ENCODE measurements around the gene WNT11. TPM values are rescaled to one million over a fixed set of nuclear protein-coding genes. Genes with fewer than 3 reads are reported as not detected.

The WNT11 gene
- total RNA-seq, 1 experiment from 2014 or later = 0.40 TPM

DNA sequence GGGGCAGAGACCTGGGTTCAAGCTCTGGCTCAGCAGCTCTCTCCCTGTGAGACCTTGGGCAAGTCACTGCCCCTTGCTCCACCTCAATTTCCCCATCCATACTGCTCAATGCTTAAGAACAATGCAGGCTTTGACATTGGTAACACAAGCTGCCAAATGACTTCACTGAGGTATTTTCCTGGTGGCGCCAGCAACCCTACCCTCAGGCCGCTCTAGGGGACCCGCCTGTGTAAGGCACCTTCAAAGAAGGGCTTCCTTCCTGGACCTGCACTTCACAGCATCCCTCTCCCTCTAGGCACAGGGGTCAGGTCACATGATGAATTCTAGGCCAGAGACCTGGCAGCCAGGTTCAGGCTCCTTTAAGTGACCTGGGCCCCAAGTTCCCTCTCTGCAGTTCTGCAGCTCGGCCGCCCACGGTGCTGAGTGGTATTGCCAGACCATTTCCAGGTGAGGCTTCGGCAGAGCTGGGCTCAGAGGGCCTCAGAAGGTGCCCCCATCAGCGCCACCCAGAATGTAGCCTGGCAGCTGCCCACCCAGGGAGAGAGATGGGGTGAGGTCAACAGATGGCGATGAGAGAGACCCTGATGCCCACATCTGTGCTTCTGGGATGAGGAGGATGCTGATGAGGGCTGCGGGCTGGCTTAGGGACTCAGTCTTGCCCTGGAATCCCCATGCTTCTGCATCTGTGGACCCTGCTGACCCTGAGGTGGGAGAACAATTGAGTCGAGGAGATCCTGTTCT lies 4.5 kb downstream of the WNT11 start:
- Histone ChIP-seq H2AFZ (ENCODE audit: low read length) (no peak overlapping the region), H3K4me2 (ENCODE audit: low read length) (no peak overlapping the region), H3K27ac (ENCODE audit: low read length) (no peak overlapping the region), H3K27me3 (ENCODE audit: low read length) (peaks cover 17% of the 10 kb centered on the region), H3F3A (ENCODE audit: low read length, unreplicated experiment) (no peaks in the 10 kb centered on the region), H3K79me2 (ENCODE audit: low read length) (no peaks in the 10 kb centered on the region), H3K4me1 (ENCODE audit: insufficient read depth, low read length) (peaks cover 9% of the 10 kb centered on the region), H3K4me3 (ENCODE audit: low read length) (no peak overlapping the region), H3K9me2 (replicated peaks; ENCODE audit: low read length) (no peaks in the 10 kb centered on the region), H3K9ac (ENCODE audit: low read length) (no peak overlapping the region), H3K36me3 (ENCODE audit: low read depth, low read length) (no peaks in the 10 kb centered on the region), H3K9me3 (ENCODE audit: low read length) (no peaks in the 10 kb centered on the region), H4K20me1 (ENCODE audit: low read length) (no peaks in the 10 kb centered on the region)
- DNase-seq = peak; percentile 8
- no TSS peak for BruUV-seq (replicated peaks)
- ChIA-PET CTCF (no interaction called here), POLR2A (ENCODE audit: unreplicated experiment) (no interaction called here)
- TF ChIP-seq EZH2phosphoT487 (IDR thresholded peaks at IDR 0.05; ENCODE audit: borderline replicate concordance, low read length) (no peak), CTCF (conservative IDR thresholded peaks at IDR 0.05; ENCODE audit: low read depth, low read length) (no peak), EZH2 (IDR thresholded peaks at IDR 0.05; ENCODE audit: low read length, unreplicated experiment) (no peak)
- intact Hi-C loops (cut with micrococcal nuclease) = no loop called here
- ATAC-seq = no peak

DNA sequence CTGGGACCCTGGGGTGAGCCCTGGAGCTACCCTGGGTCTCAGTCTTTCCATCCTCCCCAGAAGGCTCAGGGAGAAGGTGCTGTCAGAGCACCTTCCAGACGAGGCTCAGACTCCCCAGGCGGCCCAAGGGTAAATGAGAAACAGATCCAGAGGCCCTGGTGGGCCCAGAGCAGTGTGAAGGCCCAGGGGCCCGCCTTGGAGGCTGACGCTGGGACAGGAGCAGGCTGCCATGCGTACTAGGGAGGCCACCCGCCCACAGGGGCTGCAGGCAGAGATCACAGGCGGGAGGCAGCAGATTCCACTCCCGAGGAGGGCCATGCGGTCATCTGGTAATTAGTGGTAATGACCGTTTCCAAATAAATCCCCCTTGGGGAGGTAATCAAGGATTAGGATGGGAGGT lies 5.2 kb downstream of the WNT11 start:
- Histone ChIP-seq H3K4me1 (ENCODE audit: insufficient read depth, low read length) (peaks cover 3% of the 10 kb centered on the region; the same call in 1 of the 2 replicates), H3K79me2 (ENCODE audit: low read length) (no peaks in the 10 kb centered on the region), H2AFZ (ENCODE audit: low read length) (no peak overlapping the region), H3K4me3 (ENCODE audit: low read length) (no peak overlapping the region), H4K20me1 (ENCODE audit: low read length) (no peaks in the 10 kb centered on the region), H3K9me3 (ENCODE audit: low read length) (no peaks in the 10 kb centered on the region), H3K27ac (ENCODE audit: low read length) (no peak overlapping the region), H3K36me3 (ENCODE audit: low read depth, low read length) (no peaks in the 10 kb centered on the region), H3K9me2 (replicated peaks; ENCODE audit: low read length) (no peaks in the 10 kb centered on the region), H3K27me3 (ENCODE audit: low read length) (peaks cover 10% of the 10 kb centered on the region), H3K4me2 (ENCODE audit: low read length) (no peak overlapping the region), H3K9ac (ENCODE audit: low read length) (no peak overlapping the region), H3F3A (ENCODE audit: low read length, unreplicated experiment) (no peaks in the 10 kb centered on the region)
- ChIA-PET CTCF (no interaction called here), POLR2A (ENCODE audit: unreplicated experiment) (no interaction called here)
- no TSS peak for BruUV-seq (replicated peaks)
- intact Hi-C loops (cut with micrococcal nuclease) = no loop called here
- ATAC-seq (no peak), DNase-seq (no peak)
- TF ChIP-seq CTCF (conservative IDR thresholded peaks at IDR 0.05; ENCODE audit: low read depth, low read length) (no peak), EZH2phosphoT487 (IDR thresholded peaks at IDR 0.05; ENCODE audit: borderline replicate concordance, low read length) (no peak), EZH2 (IDR thresholded peaks at IDR 0.05; ENCODE audit: low read length, unreplicated experiment) (no peak)
